GM23338 (cell line): Measurements from ENCODE around the gene REEP1. TPM values are rescaled to one million over a fixed set of nuclear protein-coding genes. Genes with fewer than 3 reads are reported as not detected.

Experiments used
- ATAC-seq: fragments of 200-7000 bp; cut with Tn5 transposase; 3 replicates; pipeline ENCODE4 v1.9.1; 2020
- DNase-seq: peaks from one replicate; pipeline ENCODE4 v3.0.0-alpha.2; 2015; ENCODE audit warnings: low spot score
- H2AFZ ChIP-seq: fragments of 200-600 bp; sonication (generic); 2 replicates; pipeline ENCODE4 v1.8.0; 2016; ENCODE audit warnings: antibody characterized with exemption, mild to moderate bottlenecking, moderate library complexity
- H3F3A ChIP-seq: fragments of 200-600 bp; sonication (generic); replicated peaks from 2 replicates; pipeline ENCODE4 v1.8.0; 2017; ENCODE audit warnings: antibody characterized with exemption, mixed run types, low read depth
- H3K27ac ChIP-seq: fragments of 200-600 bp; sonication (generic); 2 replicates; pipeline ENCODE4 v1.6.1; 2016; ENCODE audit warnings: low read depth
- H3K27me3 ChIP-seq: fragments of 200-600 bp; sonication (generic); 2 replicates; pipeline ENCODE4 v1.8.0; 2016; ENCODE audit warnings: mild to moderate bottlenecking, mixed run types, moderate library complexity; ENCODE audit not compliant: insufficient read depth
- H3K36me3 ChIP-seq: fragments of 200-600 bp; sonication (generic); 2 replicates; pipeline ENCODE4 v1.8.0; 2016; ENCODE audit warnings: mild to moderate bottlenecking; ENCODE audit not compliant: insufficient read depth
- H3K4me1 ChIP-seq: fragments of 200-600 bp; sonication (generic); 2 replicates; pipeline ENCODE4 v1.8.0; 2016; ENCODE audit warnings: mild to moderate bottlenecking, moderate library complexity; ENCODE audit not compliant: insufficient read depth
- H3K4me2 ChIP-seq: fragments of 200-600 bp; sonication (generic); 2 replicates; pipeline ENCODE4 v1.7.1; 2017; ENCODE audit warnings: mixed run types
- H3K4me3 ChIP-seq: fragments of 200-600 bp; sonication (generic); 2 replicates; pipeline ENCODE4 v1.6.1; 2016; ENCODE audit warnings: mixed run types
- H3K79me2 ChIP-seq: fragments of 200-600 bp; sonication (generic); replicated peaks from 2 replicates; pipeline ENCODE4 v1.8.0; 2017; ENCODE audit warnings: mild to moderate bottlenecking; ENCODE audit not compliant: insufficient read depth
- H3K9me2 ChIP-seq: fragments of 200-600 bp; sonication (generic); 2 replicates; pipeline ENCODE4 v1.8.0; 2017; ENCODE audit not compliant: insufficient read depth
- H4K20me1 ChIP-seq: fragments of 200-600 bp; sonication (generic); replicated peaks from 2 replicates; pipeline ENCODE4 v1.8.0; 2017; ENCODE audit warnings: mild to moderate bottlenecking; ENCODE audit not compliant: insufficient read depth
- H3K27ac Mint-ChIP-seq: 2 replicates; pipeline ENCODE4 v1.8.0; 2020; ENCODE audit warnings: inconsistent platforms, mild to moderate bottlenecking, moderate library complexity, mixed read lengths
- H3K27me3 Mint-ChIP-seq: 3 replicates; pipeline ENCODE4 v1.8.0; 2022; ENCODE audit warnings: low read depth, mild to moderate bottlenecking, moderate library complexity, mixed read lengths, inconsistent platforms; ENCODE audit not compliant: insufficient read depth, poor library complexity
- H3K36me3 Mint-ChIP-seq: 3 replicates; pipeline ENCODE4 v1.8.0; 2021; ENCODE audit warnings: low read depth, mild to moderate bottlenecking, inconsistent platforms, moderate library complexity, mixed read lengths
- H3K4me1 Mint-ChIP-seq: 3 replicates; pipeline ENCODE4 v1.8.0; 2020; ENCODE audit warnings: mild to moderate bottlenecking, inconsistent platforms, mixed read lengths
- H3K4me3 Mint-ChIP-seq: 3 replicates; pipeline ENCODE4 v1.8.0; 2021; ENCODE audit warnings: moderate library complexity, mild to moderate bottlenecking, inconsistent platforms, mixed read lengths
- H3K9me3 Mint-ChIP-seq: 3 replicates; pipeline ENCODE4 v1.8.0; 2020; ENCODE audit warnings: moderate library complexity, mild to moderate bottlenecking, inconsistent platforms, mixed read lengths
- CREB1 ChIP-seq: fragments of 250-450 bp; sonication (Bioruptor Pico); IDR thresholded peaks from 2 replicates; pipeline ENCODE4 v1.5.0; 2020; ENCODE audit warnings: low read depth, mild to moderate bottlenecking, moderate library complexity
- EZH2 ChIP-seq: fragments of 200-600 bp; sonication (generic); IDR thresholded peaks from one replicate; pipeline ENCODE4 v1.8.0; 2017; ENCODE audit warnings: antibody characterized with exemption, mild to moderate bottlenecking, low read depth; ENCODE audit not compliant: unreplicated experiment
- EZH2phosphoT487 ChIP-seq: fragments of 200-600 bp; sonication (generic); IDR thresholded peaks from one replicate; pipeline ENCODE4 v1.8.1; 2018; ENCODE audit warnings: antibody characterized with exemption; ENCODE audit not compliant: unreplicated experiment
- JUNB ChIP-seq: IDR thresholded peaks from one replicate; pipeline ENCODE4 v1.6.1; 2016; ENCODE audit warnings: antibody characterized with exemption; ENCODE audit not compliant: unreplicated experiment
- NANOG ChIP-seq: IDR thresholded peaks from 2 replicates; pipeline ENCODE4 v1.6.1; 2016; ENCODE audit warnings: antibody characterized with exemption, borderline replicate concordance
- POLR2AphosphoS5 ChIP-seq: IDR thresholded peaks from 2 replicates; pipeline ENCODE4 v1.6.1; 2016; ENCODE audit warnings: antibody characterized with exemption, low read depth
- STAT1 ChIP-seq: IDR thresholded peaks from one replicate; pipeline ENCODE4 v1.6.1; 2016; ENCODE audit warnings: antibody characterized with exemption; ENCODE audit not compliant: unreplicated experiment
- ZNF114 ChIP-seq: fragments of 250-450 bp; sonication (Bioruptor Pico); IDR thresholded peaks from 2 replicates; pipeline ENCODE4 v1.5.0; 2020; ENCODE audit warnings: mild to moderate bottlenecking, moderate library complexity
- ZNF331 ChIP-seq: fragments of 250-450 bp; sonication (Bioruptor Pico); IDR thresholded peaks from 2 replicates; pipeline ENCODE4 v1.5.0; 2020; ENCODE audit warnings: low read depth, mild to moderate bottlenecking, moderate library complexity
- polyA plus RNA-seq: library from polyadenylated mRNA; unstranded; fragments of >200 nt; fragmentation: Nextera tagmentation; extraction: Ambion mirVana; gene quantifications from 2 replicates; pipeline ENCODE4 v1.2.1, GENCODE V29; 2016
- total RNA-seq: library from RNA; depleted of rRNA; stranded (reverse); fragments of >200 nt; shearing (Covaris generic); gene quantifications from 2 replicates; pipeline ENCODE4 v1.2.3, GENCODE V29; 2014
- TF ChIP-seq, protein P1 (sequence below): fragments of 250-450 bp; sonication (Bioruptor Pico); IDR thresholded peaks from 2 replicates; pipeline ENCODE4 v1.5.0; 2020; ENCODE audit warnings: mild to moderate bottlenecking, moderate library complexity
- TF ChIP-seq, protein P2 (sequence below), 2 experiments: fragments of 200-600 bp in 1 of 2; sonication (generic) in 1 of 2; conservative IDR thresholded peaks; 2 replicates each; pipeline versions ENCODE4 v1.5.1 to v1.6.1; 2016 to 2017; ENCODE audit warnings: antibody characterized with exemption in 2 of 2, low read depth in 2 of 2, mild to moderate bottlenecking in 2 of 2, moderate library complexity in 1 of 2
- TF ChIP-seq, protein P3 (sequence below): IDR thresholded peaks from 2 replicates; pipeline ENCODE4 v1.6.1; 2016; ENCODE audit warnings: antibody characterized with exemption
- TF ChIP-seq, protein P4 (sequence below): IDR thresholded peaks from one replicate; pipeline ENCODE4 v1.6.1; 2018; ENCODE audit warnings: antibody characterized with exemption; ENCODE audit not compliant: unreplicated experiment

Gene REEP1
- total and polyA plus RNA-seq, 2 experiments from 2014 or later = 1.6 to 1.8 TPM

DNA sequence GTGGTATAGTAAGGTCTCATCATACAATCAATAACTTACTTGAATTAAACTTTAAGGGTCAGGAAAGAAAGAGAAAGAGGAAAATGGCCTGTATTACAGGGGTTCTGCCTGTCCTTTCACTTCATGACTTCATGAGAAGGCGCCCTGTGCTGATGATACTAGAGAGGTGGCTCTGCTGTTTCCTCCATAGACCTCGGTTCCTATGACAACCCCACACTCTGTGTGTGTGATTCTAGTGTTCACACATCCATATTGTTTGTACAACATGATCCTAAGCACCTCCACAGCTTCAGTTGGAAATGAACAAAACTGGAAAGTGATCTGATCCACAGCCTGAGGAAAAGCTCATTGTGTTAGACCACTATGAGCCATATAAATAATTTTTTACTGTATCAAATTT lies 7.0 kb upstream of the REEP1 start:
- Histone ChIP-seq H3K79me2 (no peaks in the 10 kb centered on the region), H2AFZ (no peak overlapping the region), H3K36me3 (no peaks in the 10 kb centered on the region), H3K4me3 (no peak overlapping the region), H3K27ac (no peak overlapping the region), H3K27me3 (peaks cover 17% of the 10 kb centered on the region), H3K4me1 (no peaks in the 10 kb centered on the region), H3F3A (no peaks in the 10 kb centered on the region), H4K20me1 (no peaks in the 10 kb centered on the region), H3K9me2 (0 out of 2 replicates have a peak, but pooled peaks cover 3% of the 10 kb centered on the region), H3K4me2 (no peak overlapping the region)
- Mint-ChIP-seq H3K27me3 (peaks cover 18% of the 10 kb centered on the region), H3K9me3 (peaks cover 17% of the 10 kb centered on the region), H3K4me1 (no peaks in the 10 kb centered on the region), H3K36me3 (no peaks in the 10 kb centered on the region; the same call in 2 of the 3 replicates), H3K4me3 (no peak overlapping the region), H3K27ac (no peak overlapping the region)
- no peak for DNase-seq
- ATAC-seq = no peak
- TF ChIP-seq, protein P1, sequence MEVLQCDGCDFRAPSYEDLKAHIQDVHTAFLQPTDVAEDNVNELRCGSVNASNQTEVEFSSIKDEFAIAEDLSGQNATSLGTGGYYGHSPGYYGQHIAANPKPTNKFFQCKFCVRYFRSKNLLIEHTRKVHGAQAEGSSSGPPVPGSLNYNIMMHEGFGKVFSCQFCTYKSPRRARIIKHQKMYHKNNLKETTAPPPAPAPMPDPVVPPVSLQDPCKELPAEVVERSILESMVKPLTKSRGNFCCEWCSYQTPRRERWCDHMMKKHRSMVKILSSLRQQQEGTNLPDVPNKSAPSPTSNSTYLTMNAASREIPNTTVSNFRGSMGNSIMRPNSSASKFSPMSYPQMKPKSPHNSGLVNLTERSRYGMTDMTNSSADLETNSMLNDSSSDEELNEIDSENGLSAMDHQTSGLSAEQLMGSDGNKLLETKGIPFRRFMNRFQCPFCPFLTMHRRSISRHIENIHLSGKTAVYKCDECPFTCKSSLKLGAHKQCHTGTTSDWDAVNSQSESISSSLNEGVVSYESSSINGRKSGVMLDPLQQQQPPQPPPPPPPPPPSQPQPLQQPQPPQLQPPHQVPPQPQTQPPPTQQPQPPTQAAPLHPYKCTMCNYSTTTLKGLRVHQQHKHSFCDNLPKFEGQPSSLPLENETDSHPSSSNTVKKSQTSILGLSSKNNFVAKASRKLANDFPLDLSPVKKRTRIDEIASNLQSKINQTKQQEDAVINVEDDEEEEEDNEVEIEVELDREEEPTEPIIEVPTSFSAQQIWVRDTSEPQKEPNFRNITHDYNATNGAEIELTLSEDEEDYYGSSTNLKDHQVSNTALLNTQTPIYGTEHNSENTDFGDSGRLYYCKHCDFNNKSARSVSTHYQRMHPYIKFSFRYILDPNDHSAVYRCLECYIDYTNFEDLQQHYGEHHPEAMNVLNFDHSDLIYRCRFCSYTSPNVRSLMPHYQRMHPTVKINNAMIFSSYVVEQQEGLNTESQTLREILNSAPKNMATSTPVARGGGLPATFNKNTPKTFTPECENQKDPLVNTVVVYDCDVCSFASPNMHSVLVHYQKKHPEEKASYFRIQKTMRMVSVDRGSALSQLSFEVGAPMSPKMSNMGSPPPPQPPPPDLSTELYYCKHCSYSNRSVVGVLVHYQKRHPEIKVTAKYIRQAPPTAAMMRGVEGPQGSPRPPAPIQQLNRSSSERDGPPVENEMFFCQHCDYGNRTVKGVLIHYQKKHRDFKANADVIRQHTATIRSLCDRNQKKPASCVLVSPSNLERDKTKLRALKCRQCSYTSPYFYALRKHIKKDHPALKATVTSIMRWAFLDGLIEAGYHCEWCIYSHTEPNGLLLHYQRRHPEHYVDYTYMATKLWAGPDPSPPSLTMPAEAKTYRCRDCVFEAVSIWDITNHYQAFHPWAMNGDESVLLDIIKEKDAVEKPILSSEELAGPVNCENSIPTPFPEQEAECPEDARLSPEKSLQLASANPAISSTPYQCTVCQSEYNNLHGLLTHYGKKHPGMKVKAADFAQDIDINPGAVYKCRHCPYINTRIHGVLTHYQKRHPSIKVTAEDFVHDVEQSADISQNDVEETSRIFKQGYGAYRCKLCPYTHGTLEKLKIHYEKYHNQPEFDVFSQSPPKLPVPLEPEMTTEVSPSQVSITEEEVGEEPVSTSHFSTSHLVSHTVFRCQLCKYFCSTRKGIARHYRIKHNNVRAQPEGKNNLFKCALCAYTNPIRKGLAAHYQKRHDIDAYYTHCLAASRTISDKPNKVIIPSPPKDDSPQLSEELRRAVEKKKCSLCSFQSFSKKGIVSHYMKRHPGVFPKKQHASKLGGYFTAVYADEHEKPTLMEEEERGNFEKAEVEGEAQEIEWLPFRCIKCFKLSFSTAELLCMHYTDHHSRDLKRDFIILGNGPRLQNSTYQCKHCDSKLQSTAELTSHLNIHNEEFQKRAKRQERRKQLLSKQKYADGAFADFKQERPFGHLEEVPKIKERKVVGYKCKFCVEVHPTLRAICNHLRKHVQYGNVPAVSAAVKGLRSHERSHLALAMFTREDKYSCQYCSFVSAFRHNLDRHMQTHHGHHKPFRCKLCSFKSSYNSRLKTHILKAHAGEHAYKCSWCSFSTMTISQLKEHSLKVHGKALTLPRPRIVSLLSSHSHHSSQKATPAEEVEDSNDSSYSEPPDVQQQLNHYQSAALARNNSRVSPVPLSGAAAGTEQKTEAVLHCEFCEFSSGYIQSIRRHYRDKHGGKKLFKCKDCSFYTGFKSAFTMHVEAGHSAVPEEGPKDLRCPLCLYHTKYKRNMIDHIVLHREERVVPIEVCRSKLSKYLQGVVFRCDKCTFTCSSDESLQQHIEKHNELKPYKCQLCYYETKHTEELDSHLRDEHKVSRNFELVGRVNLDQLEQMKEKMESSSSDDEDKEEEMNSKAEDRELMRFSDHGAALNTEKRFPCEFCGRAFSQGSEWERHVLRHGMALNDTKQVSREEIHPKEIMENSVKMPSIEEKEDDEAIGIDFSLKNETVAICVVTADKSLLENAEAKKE (CRISPR knock-in tag) = no peak
- no peak for TF ChIP-seq ZNF114 (CRISPR knock-in tag)
- no peak for TF ChIP-seq ZNF331
- no peak for TF ChIP-seq EZH2
- no peak for TF ChIP-seq CREB1 (CRISPR knock-in tag)
- TF ChIP-seq JUNB = no peak
- TF ChIP-seq STAT1 = no peak
- TF ChIP-seq, protein P2, sequence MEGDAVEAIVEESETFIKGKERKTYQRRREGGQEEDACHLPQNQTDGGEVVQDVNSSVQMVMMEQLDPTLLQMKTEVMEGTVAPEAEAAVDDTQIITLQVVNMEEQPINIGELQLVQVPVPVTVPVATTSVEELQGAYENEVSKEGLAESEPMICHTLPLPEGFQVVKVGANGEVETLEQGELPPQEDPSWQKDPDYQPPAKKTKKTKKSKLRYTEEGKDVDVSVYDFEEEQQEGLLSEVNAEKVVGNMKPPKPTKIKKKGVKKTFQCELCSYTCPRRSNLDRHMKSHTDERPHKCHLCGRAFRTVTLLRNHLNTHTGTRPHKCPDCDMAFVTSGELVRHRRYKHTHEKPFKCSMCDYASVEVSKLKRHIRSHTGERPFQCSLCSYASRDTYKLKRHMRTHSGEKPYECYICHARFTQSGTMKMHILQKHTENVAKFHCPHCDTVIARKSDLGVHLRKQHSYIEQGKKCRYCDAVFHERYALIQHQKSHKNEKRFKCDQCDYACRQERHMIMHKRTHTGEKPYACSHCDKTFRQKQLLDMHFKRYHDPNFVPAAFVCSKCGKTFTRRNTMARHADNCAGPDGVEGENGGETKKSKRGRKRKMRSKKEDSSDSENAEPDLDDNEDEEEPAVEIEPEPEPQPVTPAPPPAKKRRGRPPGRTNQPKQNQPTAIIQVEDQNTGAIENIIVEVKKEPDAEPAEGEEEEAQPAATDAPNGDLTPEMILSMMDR (conservative IDR thresholded peaks at IDR 0.05; ENCODE audit: low read depth in 2 of 2) = no peak
- TF ChIP-seq, protein P3, sequence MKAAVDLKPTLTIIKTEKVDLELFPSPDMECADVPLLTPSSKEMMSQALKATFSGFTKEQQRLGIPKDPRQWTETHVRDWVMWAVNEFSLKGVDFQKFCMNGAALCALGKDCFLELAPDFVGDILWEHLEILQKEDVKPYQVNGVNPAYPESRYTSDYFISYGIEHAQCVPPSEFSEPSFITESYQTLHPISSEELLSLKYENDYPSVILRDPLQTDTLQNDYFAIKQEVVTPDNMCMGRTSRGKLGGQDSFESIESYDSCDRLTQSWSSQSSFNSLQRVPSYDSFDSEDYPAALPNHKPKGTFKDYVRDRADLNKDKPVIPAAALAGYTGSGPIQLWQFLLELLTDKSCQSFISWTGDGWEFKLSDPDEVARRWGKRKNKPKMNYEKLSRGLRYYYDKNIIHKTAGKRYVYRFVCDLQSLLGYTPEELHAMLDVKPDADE = no peak
- no peak for TF ChIP-seq POLR2AphosphoS5
- TF ChIP-seq, protein P4, sequence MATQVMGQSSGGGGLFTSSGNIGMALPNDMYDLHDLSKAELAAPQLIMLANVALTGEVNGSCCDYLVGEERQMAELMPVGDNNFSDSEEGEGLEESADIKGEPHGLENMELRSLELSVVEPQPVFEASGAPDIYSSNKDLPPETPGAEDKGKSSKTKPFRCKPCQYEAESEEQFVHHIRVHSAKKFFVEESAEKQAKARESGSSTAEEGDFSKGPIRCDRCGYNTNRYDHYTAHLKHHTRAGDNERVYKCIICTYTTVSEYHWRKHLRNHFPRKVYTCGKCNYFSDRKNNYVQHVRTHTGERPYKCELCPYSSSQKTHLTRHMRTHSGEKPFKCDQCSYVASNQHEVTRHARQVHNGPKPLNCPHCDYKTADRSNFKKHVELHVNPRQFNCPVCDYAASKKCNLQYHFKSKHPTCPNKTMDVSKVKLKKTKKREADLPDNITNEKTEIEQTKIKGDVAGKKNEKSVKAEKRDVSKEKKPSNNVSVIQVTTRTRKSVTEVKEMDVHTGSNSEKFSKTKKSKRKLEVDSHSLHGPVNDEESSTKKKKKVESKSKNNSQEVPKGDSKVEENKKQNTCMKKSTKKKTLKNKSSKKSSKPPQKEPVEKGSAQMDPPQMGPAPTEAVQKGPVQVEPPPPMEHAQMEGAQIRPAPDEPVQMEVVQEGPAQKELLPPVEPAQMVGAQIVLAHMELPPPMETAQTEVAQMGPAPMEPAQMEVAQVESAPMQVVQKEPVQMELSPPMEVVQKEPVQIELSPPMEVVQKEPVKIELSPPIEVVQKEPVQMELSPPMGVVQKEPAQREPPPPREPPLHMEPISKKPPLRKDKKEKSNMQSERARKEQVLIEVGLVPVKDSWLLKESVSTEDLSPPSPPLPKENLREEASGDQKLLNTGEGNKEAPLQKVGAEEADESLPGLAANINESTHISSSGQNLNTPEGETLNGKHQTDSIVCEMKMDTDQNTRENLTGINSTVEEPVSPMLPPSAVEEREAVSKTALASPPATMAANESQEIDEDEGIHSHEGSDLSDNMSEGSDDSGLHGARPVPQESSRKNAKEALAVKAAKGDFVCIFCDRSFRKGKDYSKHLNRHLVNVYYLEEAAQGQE = no peak
- no peak for TF ChIP-seq NANOG
- no peak for TF ChIP-seq EZH2phosphoT487
